K562 (cell line): Measurements from ENCODE around the gene SNX9. TPM values are rescaled to one million over a fixed set of nuclear protein-coding genes. Genes with fewer than 3 reads are reported as not detected.

Experiments used
- ETS1 ChIP-seq: conservative IDR thresholded peaks from 2 replicates; pipeline ENCODE4 v1.6.1; 2011; ENCODE audit warnings: low read depth, mild to moderate bottlenecking, low read length; ENCODE audit not compliant: control insufficient read depth
- HMBOX1 ChIP-seq: sonication (generic); IDR thresholded peaks from 2 replicates; pipeline ENCODE4 v1.6.1; 2016
- NCOA4 ChIP-seq: fragments of 450-650 bp; IDR thresholded peaks from 2 replicates; pipeline ENCODE4 v1.6.1; 2018; ENCODE audit warnings: mild to moderate bottlenecking; ENCODE audit not compliant: partially characterized antibody
- NR3C1 ChIP-seq: sonication (generic); formaldehyde crosslinking; IDR thresholded peaks from 2 replicates; pipeline ENCODE4 v1.8.1; 2022; ENCODE audit warnings: missing genetic modification reagents
- RBM17 ChIP-seq: fragments of 200-400 bp; formaldehyde crosslinking; IDR thresholded peaks from 2 replicates; pipeline ENCODE4 v1.6.1; 2017; ENCODE audit warnings: low read depth, mild to moderate bottlenecking, low read length, borderline replicate concordance
- SAFB ChIP-seq: fragments of 200-400 bp; formaldehyde crosslinking; IDR thresholded peaks from 2 replicates; pipeline ENCODE4 v1.6.1; 2017; ENCODE audit warnings: low read depth, low read length, borderline replicate concordance
- U2AF2 ChIP-seq: fragments of 200-400 bp; formaldehyde crosslinking; optimal IDR thresholded peaks from 2 replicates; pipeline ENCODE3; 2017; ENCODE audit warnings: low read depth, mild to moderate bottlenecking, low read length
- VEZF1 ChIP-seq: fragments of 200-800 bp; sonication (Bioruptor generic); IDR thresholded peaks from 2 replicates; pipeline ENCODE4 v1.6.1; 2017; ENCODE audit warnings: missing genetic modification characterization, missing compliant biosample characterization
- ZBTB40 ChIP-seq, 2 experiments: fragments of 450-650 bp in 1 of 2; sonication (generic) in 1 of 2; formaldehyde crosslinking in 1 of 2; IDR thresholded peaks; 2 replicates each; pipeline versions ENCODE4 v1.7.1 to v1.9.0; 2016 to 2022; ENCODE audit warnings: inconsistent platforms in 1 of 2, mild to moderate bottlenecking in 1 of 2, missing genetic modification reagents in 1 of 2
- ZFP36 ChIP-seq: fragments of 150-350 bp; IDR thresholded peaks from 2 replicates; pipeline ENCODE4 v1.6.1; 2018; ENCODE audit warnings: low read length, low read depth; ENCODE audit not compliant: partially characterized antibody
- ZKSCAN3 ChIP-seq: fragments of 250-450 bp; sonication (Bioruptor Pico); IDR thresholded peaks from 2 replicates; pipeline ENCODE4 v1.4.0; 2020
- ZNF512 ChIP-seq: IDR thresholded peaks from 2 replicates; pipeline ENCODE4 v1.6.1; 2016; ENCODE audit warnings: missing genetic modification characterization, missing compliant biosample characterization
- polyA plus RNA-seq, 8 experiments: library from polyadenylated mRNA; depleted of rRNA in 4 of 8; stranded (reverse) in 5 of 8; unstranded in 3 of 8; fragments of >200 nt; fragmentation: Nextera tagmentation in 2 of 8; fragmentation: Illumina TruSeq in 1 of 8; extraction: Ambion mirVana in 2 of 8; extraction: Trizol in 1 of 8; gene quantifications; 2 replicates each; pipeline versions ENCODE4 v1.2.1 to v1.2.3, GENCODE V29; 2011 to 2014; ENCODE audit warnings: inconsistent platforms in 1 of 8, missing spikeins in 1 of 8
- total RNA-seq, 7 experiments: library from RNA; depleted of rRNA in 6 of 7; stranded (reverse); fragments of >200 nt in 6 of 7; fragmentation: Illumina TruSeq in 2 of 7; extraction: Trizol in 2 of 7; gene quantifications; 2 replicates each; pipeline versions ENCODE4 v1.2.1 to v1.2.3, GENCODE V29; 2011 to 2021; ENCODE audit warnings: low replicate concordance in 1 of 7

SNX9 gene
- total and polyA plus RNA-seq, 9 of the 15 experiments (the other 6 are each of a cell fraction or from before 2014, with no cell fraction given) = 6.0 to 81.7 (median 57.1) TPM

GRCh38 chr6:157964100-157964499 is 141.1 kb downstream of the SNX9 start (continued):
- TF ChIP-seq NR3C1 (CRISPR knock-in tag) = no peak
- TF ChIP-seq ZBTB40 (IDR thresholded peaks at IDR 0.05) = 0 out of 2 replicates have a peak, but pooled peaks have one; percentile 37
- TF ChIP-seq ZBTB40 (CRISPR knock-in tag; IDR thresholded peaks at IDR 0.05) = no peak
- no peak for TF ChIP-seq ZNF512 (tag)
- TF ChIP-seq NCOA4 = no peak
- peak; percentile 18; the same call in 1 of the 2 replicates for TF ChIP-seq HMBOX1
- no peak for TF ChIP-seq SAFB
- no peak for TF ChIP-seq ETS1
- peak; percentile 14 for TF ChIP-seq ZFP36
- TF ChIP-seq ZKSCAN3 (CRISPR knock-in tag) = no peak
- no peak for TF ChIP-seq U2AF2
- no peak for TF ChIP-seq RBM17
- no peak for TF ChIP-seq VEZF1 (CRISPR knock-in tag)
- TF ChIP-seq, all 486 proteins: peak for 32
